Measurements from ENCODE around the gene VTI1A.

The VTI1A gene

DNA sequence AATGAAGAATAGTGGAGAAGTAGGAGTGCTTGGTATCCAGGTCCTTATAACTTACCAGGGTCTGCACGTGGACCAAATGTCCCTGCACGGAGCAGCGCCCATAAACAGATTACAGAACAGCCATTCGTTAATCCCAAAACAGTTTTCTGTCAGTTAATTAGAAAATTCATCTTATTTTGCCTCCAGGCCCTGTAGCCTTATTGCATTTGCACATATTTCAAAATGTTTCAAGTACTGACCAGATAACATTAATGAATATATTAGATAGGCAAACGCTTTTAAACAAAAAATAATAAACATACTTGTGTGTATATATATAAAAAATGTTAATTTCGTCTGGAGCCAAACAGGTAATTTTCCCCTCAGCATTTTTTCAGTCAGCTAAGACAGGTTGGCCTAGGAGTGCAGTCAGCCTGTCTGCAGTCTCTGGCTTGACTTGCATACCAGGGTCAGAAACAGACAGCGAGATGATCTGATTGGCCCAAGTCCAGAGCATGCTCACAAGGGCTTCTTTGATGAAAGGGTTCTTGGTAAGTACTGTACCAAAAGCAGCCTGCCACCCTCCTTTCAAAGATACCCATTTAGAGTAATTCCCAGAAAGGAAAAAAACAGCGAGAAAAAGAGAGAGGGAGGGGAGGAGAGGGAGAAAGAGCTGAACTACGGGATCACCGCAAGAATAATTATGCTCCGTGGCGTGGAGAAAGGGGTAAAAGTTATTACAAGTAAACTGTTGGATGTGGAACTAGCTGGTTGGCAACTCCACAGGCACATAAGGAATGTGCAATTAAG lies 308.6 kb downstream of the VTI1A start:
- no peak for DNase-seq (ENCODE audit: low read depth in 2 of 2)

DNA sequence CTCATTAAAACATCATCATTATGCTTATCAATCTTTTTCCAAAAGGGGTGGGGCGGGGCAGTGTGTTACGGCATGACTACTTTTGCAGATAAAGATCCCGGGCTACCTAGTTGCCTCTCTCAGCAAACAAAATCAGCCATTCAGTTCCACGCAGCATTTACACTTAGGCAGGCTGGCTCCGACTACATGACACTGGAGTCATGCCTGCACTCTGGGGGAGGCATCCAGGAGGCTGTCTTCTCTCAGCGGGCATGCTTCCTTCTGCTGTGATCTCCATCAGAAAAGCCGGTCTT lies 309.2 kb downstream of the VTI1A start:
- no peak for DNase-seq (ENCODE audit: low read depth in 2 of 2)

DNA sequence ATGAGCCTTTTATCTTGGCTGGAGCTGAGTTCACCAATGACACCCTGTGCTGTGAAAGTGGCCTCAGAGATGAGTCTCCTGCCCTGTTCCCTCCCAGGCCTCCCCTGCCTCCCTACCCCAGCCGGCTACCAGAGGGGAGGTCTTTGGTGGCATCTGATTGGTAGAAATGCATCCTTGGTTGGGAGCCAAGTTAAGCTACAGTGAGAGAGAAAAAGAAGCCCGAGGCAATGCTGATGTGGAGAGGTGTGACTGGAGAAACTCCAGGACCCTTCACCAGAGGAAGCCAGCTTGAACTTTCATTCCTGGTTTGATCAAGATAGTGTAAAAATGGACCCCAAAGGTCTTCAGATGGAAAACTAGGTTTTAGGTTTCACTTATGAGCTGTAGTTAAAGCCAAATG lies 311.9 kb downstream of the VTI1A start:
- no peak for DNase-seq (ENCODE audit: low read depth in 2 of 2)

DNA sequence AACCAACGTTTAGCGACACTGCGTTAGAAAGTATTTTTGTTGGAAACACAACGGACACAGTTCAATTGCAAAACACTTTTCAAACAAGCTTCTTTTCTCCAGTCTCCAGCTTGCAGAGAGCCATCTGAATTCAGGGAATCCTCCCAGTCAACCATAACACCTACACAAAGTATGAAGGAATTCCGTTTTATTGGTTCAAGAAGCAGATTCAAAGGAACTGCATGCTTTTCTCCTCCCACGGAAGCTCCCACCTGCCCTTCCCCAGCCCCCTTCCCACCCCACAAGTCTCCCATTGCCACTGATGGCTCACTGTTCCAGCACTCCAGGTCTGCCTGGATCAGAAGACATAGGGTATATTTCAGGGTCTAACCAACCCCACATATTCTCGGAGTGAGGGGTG lies 312.5 kb downstream of the VTI1A start:
- no peak for DNase-seq (ENCODE audit: low read depth in 2 of 2)

DNA sequence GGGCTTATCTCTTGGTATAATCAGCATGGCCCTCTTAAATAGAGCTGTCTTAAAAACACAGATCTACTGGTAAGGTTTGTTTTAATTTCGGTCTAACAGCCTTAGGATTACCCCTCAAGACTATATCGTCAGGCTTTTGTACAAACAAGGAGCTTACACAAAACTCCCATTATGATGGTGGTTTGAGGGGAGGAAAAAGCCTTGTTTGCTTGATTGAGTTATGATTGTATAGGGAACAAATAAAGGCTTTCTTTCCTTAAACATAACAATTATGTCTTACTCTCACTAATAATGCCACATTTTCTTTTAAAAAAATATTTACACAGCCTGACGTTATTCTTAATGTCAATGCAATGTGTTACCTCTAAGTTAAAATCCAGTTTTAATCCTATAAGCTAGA lies 314.2 kb downstream of the VTI1A start:
- no peak for DNase-seq (ENCODE audit: low read depth in 2 of 2)

DNA sequence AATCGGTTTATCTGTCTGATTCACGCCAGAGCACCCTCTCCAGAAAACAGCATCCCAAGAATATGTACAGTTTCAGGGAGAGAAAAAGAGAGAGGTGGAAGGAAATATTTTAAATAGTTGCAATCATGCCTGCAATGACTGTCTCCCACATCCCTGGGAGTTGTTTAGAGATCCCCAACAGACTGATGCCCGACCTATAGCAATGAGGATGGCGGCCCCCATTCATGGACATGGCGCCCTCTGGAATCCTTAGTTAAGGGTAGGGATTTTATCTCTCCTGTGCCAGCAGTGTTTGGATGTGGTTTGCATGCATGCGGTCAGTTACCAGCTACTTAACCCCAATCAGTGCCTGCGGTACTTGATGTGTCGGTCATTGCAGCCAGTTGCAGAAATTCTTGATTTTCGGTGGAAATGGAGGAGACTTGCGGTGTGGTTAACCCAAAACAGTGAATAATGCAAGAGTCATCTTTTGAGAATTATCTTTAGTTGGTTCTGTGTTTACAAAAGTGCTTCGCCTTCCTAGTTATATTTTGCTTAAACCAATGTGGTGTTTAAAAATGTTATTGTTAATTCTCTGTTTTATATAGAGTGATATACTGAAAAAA lies 317.0 kb downstream of the VTI1A start:
- no peak for DNase-seq (ENCODE audit: low read depth in 2 of 2)

DNA sequence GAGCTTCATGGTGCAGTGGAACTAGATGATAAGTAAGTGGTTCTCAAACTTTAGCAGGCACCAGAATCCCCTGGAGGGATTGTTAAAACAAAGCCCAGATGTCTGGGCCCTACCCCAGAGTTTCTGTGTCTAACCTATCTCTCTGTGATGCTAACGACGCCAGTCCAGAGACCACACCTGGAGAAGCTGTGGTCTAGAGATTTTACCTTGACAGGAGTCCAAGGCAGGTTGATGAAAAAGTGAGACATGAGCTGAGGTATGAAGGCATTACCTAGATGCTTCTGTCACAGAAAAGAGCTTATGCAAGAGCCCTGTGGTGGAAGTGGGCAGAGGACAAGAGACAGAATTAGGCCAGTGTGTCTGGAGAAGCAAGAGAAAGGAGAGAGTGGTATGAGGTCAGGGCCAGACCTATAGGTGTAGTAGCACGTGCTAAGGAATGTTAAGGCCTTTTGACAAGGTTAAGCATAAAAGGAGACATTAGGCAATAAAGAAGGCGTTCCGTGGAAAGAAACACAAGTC lies 318.8 kb downstream of the VTI1A start:
- no peak for DNase-seq (ENCODE audit: low read depth in 2 of 2)

DNA sequence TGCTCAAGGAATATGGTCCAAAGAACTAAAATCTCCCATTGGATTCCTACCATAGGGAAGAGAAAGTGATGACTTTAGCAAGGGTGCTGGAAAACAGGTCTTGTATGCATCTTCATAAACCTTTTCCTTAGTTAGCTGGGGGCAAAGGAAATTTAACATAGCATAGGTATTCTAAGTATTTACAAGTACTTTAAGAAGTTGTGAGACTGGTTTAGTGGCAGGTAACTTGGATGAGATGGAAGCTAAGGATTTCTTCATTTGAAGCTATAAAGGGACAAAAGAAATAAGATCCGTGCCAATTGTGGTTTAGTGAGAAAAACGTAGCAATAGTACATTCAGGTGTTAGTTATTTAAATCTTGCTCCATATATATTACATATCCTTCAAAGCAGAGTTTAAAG lies 319.6 kb downstream of the VTI1A start:
- DNase-seq (ENCODE audit: low read depth in 2 of 2): no peak

DNA sequence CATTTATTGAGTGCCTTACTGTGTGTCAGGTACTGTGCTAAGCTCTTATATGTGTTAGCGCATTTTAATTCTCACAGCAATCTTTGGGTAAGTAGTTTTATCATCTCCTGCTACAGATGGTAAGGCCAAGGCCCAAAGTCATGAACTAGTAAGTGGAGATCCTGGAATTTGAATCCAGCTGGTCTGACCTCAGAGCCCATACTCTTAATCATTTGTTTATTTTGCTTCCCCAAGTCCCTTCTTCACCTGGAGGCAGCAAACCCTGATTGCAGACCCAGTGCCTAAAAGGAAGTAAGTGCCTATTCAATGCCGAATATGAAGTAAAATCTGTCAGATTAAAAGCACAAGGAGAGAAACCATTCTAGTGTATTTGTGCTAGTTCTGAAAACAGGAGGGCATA lies 320.1 kb downstream of the VTI1A start:
- DNase-seq (ENCODE audit: low read depth in 2 of 2): no peak

DNA sequence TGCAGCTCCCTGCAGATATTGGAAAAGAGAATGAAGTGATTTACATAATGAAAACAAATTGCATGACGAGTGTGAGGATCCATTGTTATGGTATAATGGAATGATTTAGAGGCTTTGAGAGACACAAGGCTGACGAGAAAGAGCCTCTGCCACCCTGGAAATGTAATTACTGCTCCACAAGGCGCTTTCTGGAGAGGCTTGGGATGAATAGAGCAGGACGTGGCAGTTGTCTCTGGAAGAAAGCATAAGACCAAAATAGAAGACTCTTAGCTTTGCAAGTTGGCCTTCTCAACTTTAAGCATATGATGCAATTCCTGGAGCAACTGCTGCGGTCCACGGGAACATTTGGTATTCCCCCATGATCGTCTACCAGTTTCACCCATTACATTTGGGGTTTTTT lies 321.1 kb downstream of the VTI1A start:
- DNase-seq (ENCODE audit: low read depth in 2 of 2): no peak

DNA sequence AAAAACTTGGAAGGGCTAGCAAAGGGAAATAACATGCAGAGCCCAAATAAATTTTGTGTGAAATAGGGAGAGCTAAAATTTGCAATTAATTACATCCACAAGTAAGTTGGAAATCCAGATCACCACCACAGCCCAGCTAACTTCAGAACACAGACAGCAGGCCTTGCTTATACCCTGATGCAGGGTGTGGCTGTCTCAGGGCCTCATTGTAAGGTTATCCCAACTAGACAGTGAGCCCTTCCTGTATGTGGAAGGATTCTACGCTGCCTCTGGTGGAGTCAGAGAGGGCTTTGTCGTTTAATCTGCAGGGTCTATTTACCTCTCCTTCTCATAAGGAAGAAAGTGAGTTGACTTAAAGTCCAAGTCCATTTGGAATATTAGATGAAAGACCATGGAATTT lies 322.1 kb downstream of the VTI1A start:
- no peak for DNase-seq (ENCODE audit: low read depth in 2 of 2)

DNA sequence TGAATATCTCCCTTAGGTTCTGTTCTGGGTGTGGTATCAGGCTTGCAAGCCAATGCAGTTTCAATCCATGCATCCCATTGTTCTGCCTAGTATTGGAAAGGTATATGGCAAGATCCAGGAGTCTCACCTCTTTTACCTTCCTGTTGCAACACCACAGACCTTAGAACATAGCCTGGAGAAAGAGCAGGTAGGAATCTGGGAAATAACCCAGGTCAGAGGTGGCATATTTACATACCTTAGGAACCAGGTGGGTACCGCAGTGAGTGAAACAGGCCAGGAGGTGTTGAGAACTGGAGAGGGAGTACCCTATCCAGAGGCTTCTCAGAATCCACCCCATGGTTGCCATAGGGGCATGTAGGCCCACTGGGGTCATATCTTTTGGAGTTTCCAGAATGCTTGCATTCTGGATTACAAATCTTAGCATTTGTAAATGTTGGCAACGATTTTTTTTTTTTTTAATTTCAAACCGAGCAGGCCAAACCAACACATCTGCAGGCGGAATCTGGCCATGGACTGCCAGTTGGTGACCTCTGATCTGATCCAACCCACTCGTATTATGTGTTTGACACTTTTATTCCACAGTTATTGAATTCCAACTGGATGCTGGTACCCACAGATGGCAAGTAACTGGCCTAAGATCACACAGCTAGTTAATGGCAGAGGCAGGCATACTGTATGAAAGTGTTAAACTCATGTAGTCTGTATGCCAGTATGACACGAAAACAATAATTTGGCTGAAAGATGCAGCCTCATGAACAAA lies 322.8 kb downstream of the VTI1A start:
- no peak for DNase-seq (ENCODE audit: low read depth in 2 of 2)

DNA sequence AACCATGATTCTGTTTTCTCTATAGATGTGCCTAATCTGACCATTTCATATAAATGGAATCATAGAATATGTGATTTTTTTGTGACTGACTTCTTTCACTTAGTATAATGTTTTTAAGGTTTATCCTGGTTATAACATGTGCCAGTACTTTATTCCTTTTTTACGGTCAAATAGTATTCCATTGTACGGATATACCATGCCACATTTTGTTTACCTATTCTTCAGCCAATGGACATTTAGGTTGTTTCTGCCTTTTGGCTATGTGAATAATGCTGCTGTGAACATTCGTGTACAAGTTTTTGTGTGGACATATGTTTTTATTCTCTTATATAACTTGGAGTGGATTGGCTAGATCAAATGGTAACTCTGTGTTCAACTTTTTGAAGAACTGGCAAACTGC lies 324.7 kb downstream of the VTI1A start:
- no peak for DNase-seq (ENCODE audit: low read depth in 2 of 2)

DNA sequence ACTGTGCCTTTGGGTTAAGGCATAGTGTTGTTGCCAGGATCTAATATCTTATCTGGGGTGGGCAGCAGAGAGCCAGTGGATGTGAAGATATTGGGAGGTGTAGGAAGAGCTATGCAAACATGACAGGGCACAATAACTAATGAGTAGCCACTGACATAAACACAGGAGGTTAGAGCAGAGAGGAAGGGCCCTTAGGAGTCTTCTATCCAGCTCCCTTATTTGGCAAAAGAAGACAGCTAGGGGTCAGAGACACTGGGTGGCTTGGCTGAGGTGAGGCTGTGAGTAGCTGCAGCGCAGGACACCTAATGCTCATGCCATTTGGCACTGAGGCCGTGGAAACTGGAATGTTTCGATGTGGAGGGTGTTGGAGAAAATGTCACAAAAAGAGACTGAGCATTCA lies 326.8 kb downstream of the VTI1A start:
- no peak for DNase-seq (ENCODE audit: low read depth in 2 of 2)

DNA sequence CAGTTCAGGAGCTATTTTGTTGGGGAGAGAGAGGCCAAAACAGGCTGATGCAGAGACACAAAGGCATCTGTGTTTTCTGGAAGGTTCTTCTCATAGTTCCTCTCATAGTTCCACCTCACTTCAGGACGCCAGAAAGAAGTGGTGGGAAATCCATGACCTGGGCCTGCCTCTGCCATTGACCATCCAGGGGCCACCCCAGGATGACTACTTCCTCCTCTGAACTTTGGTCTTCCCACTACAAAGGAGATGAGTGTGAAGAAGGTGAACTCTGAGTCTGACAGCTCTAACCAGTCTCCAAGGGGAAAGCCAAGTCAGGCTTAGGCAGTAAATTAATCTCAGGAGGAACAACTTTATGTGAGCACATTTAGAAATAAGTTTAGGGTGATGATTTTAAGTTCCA lies 327.2 kb downstream of the VTI1A start:
- DNase-seq (ENCODE audit: low read depth in 2 of 2): no peak

DNA sequence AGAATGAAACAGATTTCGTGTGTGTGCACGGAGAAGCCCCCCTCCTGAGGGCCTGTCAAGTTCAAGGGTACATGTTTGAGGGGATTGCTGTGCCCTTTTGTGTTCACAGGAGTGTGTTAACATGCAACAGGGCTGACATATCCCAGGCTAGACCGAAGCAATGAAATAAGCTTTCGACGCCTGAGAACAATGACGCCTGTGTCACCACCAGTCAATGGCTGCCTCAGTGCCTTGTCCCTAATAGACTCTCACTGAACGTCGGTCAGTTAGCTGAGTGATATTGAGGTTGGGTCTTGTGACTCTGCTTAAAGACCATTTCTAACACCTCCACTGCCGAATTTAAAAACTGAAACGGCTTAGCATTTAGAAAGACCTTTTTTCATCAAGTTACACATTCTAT lies 327.8 kb downstream of the VTI1A start:
- no peak for DNase-seq (ENCODE audit: low read depth in 2 of 2)

DNA sequence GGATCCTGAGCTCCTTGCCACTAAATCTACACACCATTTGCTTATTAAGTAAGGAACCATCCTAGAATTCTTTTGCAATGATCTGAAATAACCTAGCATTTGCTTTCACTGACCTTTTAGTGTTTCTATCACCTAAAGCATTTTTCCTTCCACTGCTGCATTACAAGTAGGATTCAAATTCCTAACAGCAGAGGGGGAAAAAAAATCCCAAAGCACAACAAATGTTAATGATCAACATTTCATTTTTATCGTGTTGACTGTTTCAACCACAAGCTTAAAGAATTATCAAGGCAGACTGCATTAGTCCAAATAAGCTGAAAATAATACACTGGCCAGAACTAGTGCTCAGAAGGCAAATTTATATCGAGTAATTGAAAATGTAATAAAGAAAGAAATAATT lies 328.4 kb downstream of the VTI1A start:
- DNase-seq (ENCODE audit: low read depth in 2 of 2): peak; percentile 52 to 54

DNA sequence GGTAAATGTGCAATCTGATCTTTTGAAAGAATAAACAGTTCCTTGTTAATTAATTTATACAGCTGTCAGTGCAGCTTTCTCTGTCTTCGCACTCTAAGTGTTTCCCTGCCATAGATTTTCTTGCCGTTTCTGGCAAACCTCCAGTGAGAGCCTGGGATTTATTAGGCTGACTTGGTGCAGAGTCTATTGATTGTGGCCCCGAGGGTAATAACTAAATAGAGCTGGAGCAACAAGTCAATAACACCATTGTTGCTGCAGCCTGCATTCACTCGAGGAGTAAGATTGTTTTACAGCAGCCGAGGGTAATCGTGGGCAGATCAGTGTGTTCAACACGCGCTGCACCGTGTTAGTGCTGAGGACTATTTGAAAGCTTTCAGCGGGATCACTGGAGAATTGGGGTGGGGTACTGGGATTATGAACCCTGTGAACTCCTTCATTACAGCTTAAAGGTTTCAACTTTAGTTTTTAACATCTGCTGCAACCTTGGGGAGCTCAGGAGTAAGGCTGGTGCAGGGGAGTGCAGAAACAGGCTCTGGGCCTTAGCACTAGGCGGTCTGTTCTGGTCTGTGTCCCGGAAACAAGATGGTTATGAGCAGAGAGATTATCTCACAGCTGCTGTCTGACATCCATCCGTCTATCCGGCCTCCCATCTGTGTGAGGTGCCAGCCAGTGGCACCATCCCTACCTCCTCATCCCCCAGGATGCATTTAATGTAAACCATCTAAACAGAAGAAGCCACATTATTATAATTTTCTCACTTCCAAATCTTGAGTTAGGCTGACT lies 329.1 kb downstream of the VTI1A start:
- peak in 1 of 2 experiments; percentile 32 for DNase-seq (ENCODE audit: low read depth in 2 of 2)

DNA sequence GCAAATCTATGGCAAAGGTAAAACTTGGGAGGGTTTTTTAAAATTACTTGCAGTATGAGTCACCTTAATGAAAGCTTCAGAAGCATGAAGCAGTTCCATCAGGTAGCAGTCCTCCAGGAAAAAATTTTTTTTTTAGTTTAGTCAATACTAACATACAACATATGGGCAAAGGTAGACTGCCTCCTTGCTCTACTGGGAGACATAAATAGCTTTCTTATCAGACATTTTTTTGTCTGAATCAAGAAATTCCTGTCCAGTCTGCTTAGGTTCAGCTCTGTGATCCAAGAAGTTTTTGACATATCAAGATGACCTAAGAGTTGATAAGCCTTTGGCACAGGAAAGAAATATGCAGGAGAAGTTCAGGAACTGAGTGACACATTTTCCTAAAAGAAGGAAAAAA lies 331.6 kb downstream of the VTI1A start:
- no peak for DNase-seq (ENCODE audit: low read depth in 2 of 2)

DNA sequence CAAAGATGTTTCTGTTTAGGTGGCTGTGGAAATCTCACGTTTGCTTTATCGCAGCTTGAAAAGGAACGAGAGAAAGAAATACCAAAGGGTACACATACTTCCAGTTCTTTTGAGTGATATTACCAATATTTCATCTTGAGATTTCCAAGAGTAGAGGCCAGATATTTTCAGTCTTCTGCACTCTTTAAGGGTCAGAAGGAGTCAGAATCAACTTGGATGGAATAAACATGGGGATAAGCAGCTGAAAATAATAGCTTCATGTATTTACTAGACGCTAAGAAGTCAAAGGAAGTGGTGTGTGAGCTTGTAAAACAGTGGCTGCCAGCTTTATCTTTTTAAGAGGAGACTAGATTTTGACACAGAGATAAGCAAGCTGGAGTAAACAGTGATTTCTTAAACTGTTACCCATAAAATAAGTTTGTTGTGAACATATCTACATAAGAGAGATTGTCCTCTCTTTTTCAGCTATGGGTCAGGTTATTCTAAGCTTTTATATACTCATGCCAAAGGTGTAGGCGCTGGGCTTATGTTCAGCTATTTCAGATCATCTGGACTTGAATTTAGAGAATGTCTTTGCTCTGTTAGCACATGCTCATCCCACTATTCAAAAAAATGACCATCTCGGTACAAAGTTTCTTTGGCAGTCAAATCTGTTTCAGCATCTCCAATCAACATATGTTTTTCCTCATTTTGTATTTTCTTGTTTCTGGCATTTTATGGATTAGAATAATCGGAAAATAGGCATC lies 332.2 kb downstream of the VTI1A start:
- no peak for DNase-seq (ENCODE audit: low read depth in 2 of 2)

DNA sequence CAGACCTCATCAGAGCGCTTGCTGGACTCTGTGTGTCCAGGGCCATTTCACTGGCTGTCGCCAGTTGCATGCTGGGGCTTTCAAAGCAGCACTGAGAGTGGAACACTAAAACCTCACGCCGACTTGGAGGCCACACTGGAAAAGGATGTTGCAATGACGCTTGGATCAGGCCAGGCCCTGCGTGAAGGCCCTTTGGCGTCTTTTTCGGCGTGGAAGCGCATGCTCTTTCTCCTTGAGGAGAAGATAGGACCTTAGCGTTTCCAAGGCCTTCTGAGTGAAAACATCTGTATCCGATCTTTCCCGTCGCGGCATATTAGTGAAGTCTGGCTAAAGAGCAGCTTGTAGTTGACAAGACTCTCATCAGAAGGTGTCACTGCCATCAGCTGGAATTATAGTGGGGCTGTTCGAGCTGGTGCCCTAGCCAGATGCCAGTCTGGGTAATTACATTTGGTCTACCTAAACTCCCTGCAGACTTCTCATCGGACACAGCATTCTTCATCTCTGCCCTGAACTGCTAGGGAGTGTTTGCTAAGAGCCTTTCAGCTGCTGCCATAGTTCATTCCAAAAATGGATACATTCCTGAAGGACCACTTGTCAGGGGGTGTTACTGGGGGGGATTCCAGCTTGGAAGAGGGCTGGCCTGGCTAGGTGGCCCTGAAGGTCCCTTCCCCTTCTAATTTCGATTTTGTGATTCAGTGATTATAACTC lies 335.3 kb downstream of the VTI1A start:
- DNase-seq (ENCODE audit: low read depth in 2 of 2): no peak

Measured in fibroblast of skin of left quadriceps (primary cell).